HCT116 (cell line): Measurements from ENCODE around the gene SH3RF2. TPM values are rescaled to one million over a fixed set of nuclear protein-coding genes. Genes with fewer than 3 reads are reported as not detected.

ENCODE experiments used
- ATAC-seq: fragments of 200-7000 bp; cut with Tn5 transposase; 2 replicates; pipeline ENCODE4 v1.9.1; 2020; ENCODE audit warnings: mild to moderate bottlenecking, moderate library complexity
- BruUV-seq: library from RNA; stranded (reverse); fragments of 400-500 nt; replicated peaks from 2 replicates; lab custom pipeline; 2021; lab: Mats Ljungman, UMichigan
- CTCF ChIA-PET: fragments of 300-600 bp; sonication (Branson Sonifier 250); formaldehyde crosslinking; loops from one replicate; lab custom pipeline; 2021; ENCODE audit warnings: antibody characterized with exemption; lab: Charles Lee
- POLR2A ChIA-PET: fragments of 300-600, 350-600 bp; sonication (Branson Sonifier 250); formaldehyde crosslinking; loops from one replicate; lab custom pipeline; 2021; ENCODE audit warnings: antibody characterized with exemption; lab: Charles Lee
- RAD21 ChIA-PET, 2 experiments: fragments of 300-600 bp; sonication (Branson Sonifier 250); formaldehyde crosslinking; loops; one replicate each; lab custom pipeline; 2023; ENCODE audit warnings: low total read pairs in 2 of 2; ENCODE audit not compliant: uncharacterized antibody in 2 of 2, unreplicated experiment in 2 of 2, low non-redundant PET in 1 of 2; lab: Charles Lee
- DNase-seq: peaks from one replicate; pipeline ENCODE4 v3.0.0-alpha.2; 2010; ENCODE audit warnings: low read depth, low spot score
- H2AFZ ChIP-seq: fragments of 200-600 bp; shearing (Covaris generic), sonication (generic); 2 replicates; pipeline ENCODE4 v1.6.1; 2017; ENCODE audit warnings: low read depth, mixed run types, mixed read lengths, antibody characterized with exemption, low read length; ENCODE audit not compliant: poor library complexity, severe bottlenecking
- H3K27ac ChIP-seq: 2 replicates; pipeline ENCODE4 v1.5.1; 2012; ENCODE audit warnings: low read depth, low read length
- H3K27me3 ChIP-seq: fragments of 200-600 bp; sonication (generic); 2 replicates; pipeline ENCODE4 v1.6.1; 2016; ENCODE audit warnings: mixed run types, low read length, mixed read lengths; ENCODE audit not compliant: insufficient read depth
- H3K36me3 ChIP-seq, 2 experiments: fragments of 200-500 bp in 1 of 2; fragments of 200-600 bp in 1 of 2; sonication (Bioruptor generic) in 1 of 2; sonication (generic) in 1 of 2; 2 replicates each; pipeline versions ENCODE4 v1.5.1 to v1.6.1; 2014 to 2016; ENCODE audit warnings: low read length in 2 of 2, inconsistent platforms in 1 of 2, mixed read lengths in 1 of 2, mixed run types in 1 of 2; ENCODE audit not compliant: insufficient read depth in 2 of 2, control insufficient read depth in 1 of 2
- H3K4me1 ChIP-seq, 2 experiments: fragments of 200-600 bp in 1 of 2; sonication (generic) in 1 of 2; 2 replicates each; pipeline versions ENCODE4 v1.5.1 to v1.6.1; 2012 to 2017; ENCODE audit warnings: low read length in 2 of 2, inconsistent platforms in 1 of 2, mild to moderate bottlenecking in 1 of 2, mixed read lengths in 1 of 2, mixed run types in 1 of 2, moderate library complexity in 1 of 2; ENCODE audit not compliant: insufficient read depth in 2 of 2, control insufficient read depth in 1 of 2
- H3K4me2 ChIP-seq: fragments of 200-600 bp; sonication (generic); 2 replicates; pipeline ENCODE4 v1.6.1; 2017; ENCODE audit warnings: mixed run types, low read length, mixed read lengths
- H3K4me3 ChIP-seq, 2 experiments: fragments of 200-600 bp in 1 of 2; sonication (generic) in 1 of 2; replicated peaks in 1 of 2; 2 replicates each; pipeline ENCODE4 v1.5.1; 2011 to 2016; ENCODE audit warnings: low read length in 2 of 2, control low read depth in 1 of 2, low read depth in 1 of 2, mild to moderate bottlenecking in 1 of 2, mixed read lengths in 1 of 2, mixed run types in 1 of 2
- H3K79me2 ChIP-seq: fragments of 200-600 bp; sonication (generic); 2 replicates; pipeline ENCODE4 v1.6.1; 2017; ENCODE audit warnings: mild to moderate bottlenecking, mixed run types, low read length, moderate library complexity, mixed read lengths; ENCODE audit not compliant: insufficient read depth
- H3K9ac ChIP-seq: fragments of 200-600 bp; sonication (generic); 2 replicates; pipeline ENCODE4 v1.6.1; 2016; ENCODE audit warnings: low read length, mixed read lengths
- H3K9me2 ChIP-seq: fragments of 200-600 bp; sonication (generic), shearing (Covaris generic); 2 replicates; pipeline ENCODE4 v1.6.1; 2017; ENCODE audit warnings: mixed run types, mild to moderate bottlenecking, moderate library complexity; ENCODE audit not compliant: insufficient read depth
- H3K9me3 ChIP-seq, 2 experiments: fragments of 200-500 bp in 1 of 2; fragments of 200-600 bp in 1 of 2; sonication (Bioruptor generic) in 1 of 2; sonication (generic) in 1 of 2; 2 replicates each; pipeline ENCODE4 v1.6.1; 2014 to 2017; ENCODE audit warnings: low read length in 2 of 2, mixed read lengths in 2 of 2, inconsistent platforms in 1 of 2, low read depth in 1 of 2, mild to moderate bottlenecking in 1 of 2, mixed run types in 1 of 2, moderate library complexity in 1 of 2; ENCODE audit not compliant: control insufficient read depth in 1 of 2, insufficient read depth in 1 of 2
- H4K20me1 ChIP-seq: fragments of 200-600 bp; sonication (generic), shearing (Covaris generic); 2 replicates; pipeline ENCODE4 v1.6.1; 2017; ENCODE audit warnings: mixed run types, mild to moderate bottlenecking, moderate library complexity; ENCODE audit not compliant: insufficient read depth
- CBX3 ChIP-seq: IDR thresholded peaks from 2 replicates; pipeline ENCODE4 v1.6.1; 2012; ENCODE audit warnings: low read depth
- CEBPB ChIP-seq: IDR thresholded peaks from 2 replicates; pipeline ENCODE4 v1.6.1; 2012; ENCODE audit warnings: low read depth
- EGR1 ChIP-seq: IDR thresholded peaks from 2 replicates; pipeline ENCODE4 v1.6.1; 2012; ENCODE audit warnings: low read depth
- ELF1 ChIP-seq: IDR thresholded peaks from 2 replicates; pipeline ENCODE4 v1.6.1; 2012; ENCODE audit warnings: low read depth, borderline replicate concordance
- EZH2 ChIP-seq: fragments of 200-600 bp; sonication (generic); IDR thresholded peaks from 2 replicates; pipeline ENCODE4 v1.6.1; 2017; ENCODE audit warnings: antibody characterized with exemption, mixed run types
- EZH2phosphoT487 ChIP-seq: fragments of 200-600 bp; IDR thresholded peaks from 2 replicates; pipeline ENCODE4 v1.6.1; 2018; ENCODE audit warnings: antibody characterized with exemption, borderline replicate concordance
- FOSL1 ChIP-seq: IDR thresholded peaks from 2 replicates; pipeline ENCODE4 v1.6.1; 2012; ENCODE audit warnings: low read depth
- JUND ChIP-seq: IDR thresholded peaks from 2 replicates; pipeline ENCODE4 v1.6.1; 2012
- POLR2A ChIP-seq: IDR thresholded peaks from 2 replicates; pipeline ENCODE4 v1.7.0; 2011; ENCODE audit warnings: borderline replicate concordance; ENCODE audit not compliant: insufficient read depth, insufficient read length; ENCODE audit errors: extremely low read depth
- RAD21 ChIP-seq: IDR thresholded peaks from 2 replicates; pipeline ENCODE4 v1.6.1; 2012; ENCODE audit warnings: low read depth, mild to moderate bottlenecking
- SP1 ChIP-seq: IDR thresholded peaks from 2 replicates; pipeline ENCODE4 v1.6.1; 2012; ENCODE audit warnings: low read depth
- SRF ChIP-seq: IDR thresholded peaks from 2 replicates; pipeline ENCODE4 v1.6.1; 2012; ENCODE audit warnings: low read depth
- TCF7L2 ChIP-seq: IDR thresholded peaks from 2 replicates; pipeline ENCODE4 v1.7.0; 2011; ENCODE audit warnings: borderline replicate concordance, inconsistent platforms; ENCODE audit not compliant: insufficient read depth, insufficient read length; ENCODE audit errors: extremely low read depth
- YY1 ChIP-seq: IDR thresholded peaks from 2 replicates; pipeline ENCODE4 v1.6.1; 2011; ENCODE audit warnings: low read length, low read depth, moderate library complexity, mild to moderate bottlenecking; ENCODE audit not compliant: insufficient replicate concordance; ENCODE audit errors: extremely low read depth
- ZNF274 ChIP-seq: fragments of 200-500 bp; sonication (Bioruptor generic); IDR thresholded peaks from 2 replicates; pipeline ENCODE4 v1.6.1; 2014; ENCODE audit warnings: mild to moderate bottlenecking, low read depth, low read length, inconsistent platforms
- intact Hi-C: fragments of 100-400 bp; cut with micrococcal nuclease; formaldehyde crosslinking; loops from 2 replicates; pipeline ENCODE4 v1.10.0; 2022
- total RNA-seq: library from RNA; stranded (reverse); gene quantifications from one replicate; pipeline ENCODE4 v1.2.1, GENCODE V29; 2021; ENCODE audit not compliant: unreplicated experiment
- TF ChIP-seq, protein P1 (sequence below): IDR thresholded peaks from 2 replicates; pipeline ENCODE4 v1.6.1; 2012
- TF ChIP-seq, protein P2 (sequence below): IDR thresholded peaks from 2 replicates; pipeline ENCODE4 v1.6.1; 2012
- TF ChIP-seq, protein P3 (sequence below): IDR thresholded peaks from 2 replicates; pipeline ENCODE4 v1.6.1; 2012; ENCODE audit warnings: low read depth
- TF ChIP-seq, protein P4 (sequence below): IDR thresholded peaks from 2 replicates; pipeline ENCODE4 v1.6.1; 2011; ENCODE audit warnings: mild to moderate bottlenecking, low read length, moderate library complexity; ENCODE audit not compliant: insufficient replicate concordance; ENCODE audit errors: extremely low read depth

The SH3RF2 gene
- total RNA-seq, 1 experiment from 2014 or later, result 14.3 TPM

DNA sequence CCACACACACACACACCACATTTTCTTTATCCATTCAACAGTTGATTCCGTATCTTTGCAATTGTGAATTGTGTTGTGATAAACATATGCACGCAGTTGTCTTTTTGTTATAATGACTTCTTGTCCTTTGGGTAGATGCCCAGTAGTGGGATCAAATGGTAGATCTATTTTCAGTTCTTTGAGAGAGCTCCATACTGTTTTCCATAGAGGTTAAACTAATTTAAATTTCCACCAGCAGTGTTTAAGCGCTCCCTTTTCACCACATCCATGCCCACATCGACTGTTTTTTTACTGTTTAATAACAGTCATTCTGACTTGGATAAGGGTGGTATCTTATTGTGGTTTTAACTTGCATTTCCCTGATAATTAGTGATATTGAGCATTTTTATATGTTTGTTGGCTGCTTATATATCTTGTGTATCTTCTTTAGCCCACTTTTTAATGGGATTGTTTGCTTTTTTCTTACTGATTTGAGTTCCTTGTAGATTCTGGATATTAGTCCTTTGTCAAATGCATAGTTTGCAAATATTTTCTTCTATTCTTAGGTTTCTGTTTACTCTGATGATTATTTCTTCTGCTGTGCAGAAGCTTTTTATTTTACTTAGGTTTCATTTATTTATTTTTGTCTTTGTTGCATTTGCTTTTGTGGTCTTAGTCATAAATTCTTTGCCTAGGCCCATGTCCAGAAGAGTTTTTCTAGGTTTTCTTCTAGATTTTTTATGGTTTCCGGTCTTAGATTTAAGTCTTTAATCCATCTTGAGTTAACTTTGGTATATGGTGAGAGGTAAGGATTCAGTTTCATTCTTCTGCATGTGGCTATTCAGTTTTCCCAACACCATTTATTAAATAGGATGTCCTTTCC, 82.4 kb downstream of the SH3RF2 start:
- POLR2A ChIA-PET, result no interaction called here
- H3K4me2 ChIP-seq, result no peak overlapping the region
- H3K9me2 ChIP-seq, result no peaks in the 10 kb centered on the region
- TF ChIP-seq CBX3 (no peak), CEBPB (no peak), POLR2A (no peak), FOSL1 (no peak), ELF1 (no peak), RAD21 (no peak), ZNF274 (no peak), JUND (no peak), YY1 (no peak), SRF (no peak), EGR1 (no peak), TCF7L2 (no peak), SP1 (no peak), EZH2 (no peak), EZH2phosphoT487 (no peak)
- TF ChIP-seq, protein P1, sequence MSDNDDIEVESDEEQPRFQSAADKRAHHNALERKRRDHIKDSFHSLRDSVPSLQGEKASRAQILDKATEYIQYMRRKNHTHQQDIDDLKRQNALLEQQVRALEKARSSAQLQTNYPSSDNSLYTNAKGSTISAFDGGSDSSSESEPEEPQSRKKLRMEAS, result no peak
- TF ChIP-seq, protein P2, sequence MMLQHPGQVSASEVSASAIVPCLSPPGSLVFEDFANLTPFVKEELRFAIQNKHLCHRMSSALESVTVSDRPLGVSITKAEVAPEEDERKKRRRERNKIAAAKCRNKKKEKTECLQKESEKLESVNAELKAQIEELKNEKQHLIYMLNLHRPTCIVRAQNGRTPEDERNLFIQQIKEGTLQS, result no peak
- TF ChIP-seq, protein P3, sequence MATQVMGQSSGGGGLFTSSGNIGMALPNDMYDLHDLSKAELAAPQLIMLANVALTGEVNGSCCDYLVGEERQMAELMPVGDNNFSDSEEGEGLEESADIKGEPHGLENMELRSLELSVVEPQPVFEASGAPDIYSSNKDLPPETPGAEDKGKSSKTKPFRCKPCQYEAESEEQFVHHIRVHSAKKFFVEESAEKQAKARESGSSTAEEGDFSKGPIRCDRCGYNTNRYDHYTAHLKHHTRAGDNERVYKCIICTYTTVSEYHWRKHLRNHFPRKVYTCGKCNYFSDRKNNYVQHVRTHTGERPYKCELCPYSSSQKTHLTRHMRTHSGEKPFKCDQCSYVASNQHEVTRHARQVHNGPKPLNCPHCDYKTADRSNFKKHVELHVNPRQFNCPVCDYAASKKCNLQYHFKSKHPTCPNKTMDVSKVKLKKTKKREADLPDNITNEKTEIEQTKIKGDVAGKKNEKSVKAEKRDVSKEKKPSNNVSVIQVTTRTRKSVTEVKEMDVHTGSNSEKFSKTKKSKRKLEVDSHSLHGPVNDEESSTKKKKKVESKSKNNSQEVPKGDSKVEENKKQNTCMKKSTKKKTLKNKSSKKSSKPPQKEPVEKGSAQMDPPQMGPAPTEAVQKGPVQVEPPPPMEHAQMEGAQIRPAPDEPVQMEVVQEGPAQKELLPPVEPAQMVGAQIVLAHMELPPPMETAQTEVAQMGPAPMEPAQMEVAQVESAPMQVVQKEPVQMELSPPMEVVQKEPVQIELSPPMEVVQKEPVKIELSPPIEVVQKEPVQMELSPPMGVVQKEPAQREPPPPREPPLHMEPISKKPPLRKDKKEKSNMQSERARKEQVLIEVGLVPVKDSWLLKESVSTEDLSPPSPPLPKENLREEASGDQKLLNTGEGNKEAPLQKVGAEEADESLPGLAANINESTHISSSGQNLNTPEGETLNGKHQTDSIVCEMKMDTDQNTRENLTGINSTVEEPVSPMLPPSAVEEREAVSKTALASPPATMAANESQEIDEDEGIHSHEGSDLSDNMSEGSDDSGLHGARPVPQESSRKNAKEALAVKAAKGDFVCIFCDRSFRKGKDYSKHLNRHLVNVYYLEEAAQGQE, result no peak
- TF ChIP-seq, protein P4, sequence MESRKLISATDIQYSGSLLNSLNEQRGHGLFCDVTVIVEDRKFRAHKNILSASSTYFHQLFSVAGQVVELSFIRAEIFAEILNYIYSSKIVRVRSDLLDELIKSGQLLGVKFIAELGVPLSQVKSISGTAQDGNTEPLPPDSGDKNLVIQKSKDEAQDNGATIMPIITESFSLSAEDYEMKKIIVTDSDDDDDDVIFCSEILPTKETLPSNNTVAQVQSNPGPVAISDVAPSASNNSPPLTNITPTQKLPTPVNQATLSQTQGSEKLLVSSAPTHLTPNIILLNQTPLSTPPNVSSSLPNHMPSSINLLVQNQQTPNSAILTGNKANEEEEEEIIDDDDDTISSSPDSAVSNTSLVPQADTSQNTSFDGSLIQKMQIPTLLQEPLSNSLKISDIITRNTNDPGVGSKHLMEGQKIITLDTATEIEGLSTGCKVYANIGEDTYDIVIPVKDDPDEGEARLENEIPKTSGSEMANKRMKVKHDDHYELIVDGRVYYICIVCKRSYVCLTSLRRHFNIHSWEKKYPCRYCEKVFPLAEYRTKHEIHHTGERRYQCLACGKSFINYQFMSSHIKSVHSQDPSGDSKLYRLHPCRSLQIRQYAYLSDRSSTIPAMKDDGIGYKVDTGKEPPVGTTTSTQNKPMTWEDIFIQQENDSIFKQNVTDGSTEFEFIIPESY, result no peak
- TF ChIP-seq, all 23 proteins: peak for 0
- CTCF ChIA-PET, result no interaction called here
- no TSS peak for BruUV-seq
- Histone ChIP-seq H3K27ac (no peak overlapping the region), H3K4me3 (no peak overlapping the region), H3K9me3 (no peaks in the 10 kb centered on the region), H3K4me1 (no peaks in the 10 kb centered on the region), H4K20me1 (no peaks in the 10 kb centered on the region), H3K36me3 (no peaks in the 10 kb centered on the region), H3K9ac (no peak overlapping the region), H3K79me2 (no peaks in the 10 kb centered on the region), H2AFZ (no peak overlapping the region), H3K27me3 (no peaks in the 10 kb centered on the region)
- RAD21 ChIA-PET, result no interaction called here
- intact Hi-C loops, result no loop called here
- no peak for ATAC-seq
- no peak for DNase-seq
